Daoy (cell line): ENCODE measurements around the gene TLE2. TPM values are rescaled to one million over a fixed set of nuclear protein-coding genes. Genes with fewer than 3 reads are reported as not detected.
"Not testable (repeated sequence)": the region's sequence is repeated elsewhere in the genome, so short reads cannot be mapped to it uniquely, and the experiment has no call there.

Source experiments
- DNase-seq: peaks from one replicate; pipeline ENCODE4 v3.0.0-alpha.2; 2015; ENCODE audit warnings: low read depth
- total RNA-seq: library from RNA; depleted of rRNA; stranded (reverse); fragments of >200 nt; shearing (Covaris generic); gene quantifications from 2 replicates; pipeline ENCODE4 v1.2.3, GENCODE V29; 2014

The TLE2 gene
- total RNA-seq, 1 experiment from 2014 or later = 1.5 TPM

DNA sequence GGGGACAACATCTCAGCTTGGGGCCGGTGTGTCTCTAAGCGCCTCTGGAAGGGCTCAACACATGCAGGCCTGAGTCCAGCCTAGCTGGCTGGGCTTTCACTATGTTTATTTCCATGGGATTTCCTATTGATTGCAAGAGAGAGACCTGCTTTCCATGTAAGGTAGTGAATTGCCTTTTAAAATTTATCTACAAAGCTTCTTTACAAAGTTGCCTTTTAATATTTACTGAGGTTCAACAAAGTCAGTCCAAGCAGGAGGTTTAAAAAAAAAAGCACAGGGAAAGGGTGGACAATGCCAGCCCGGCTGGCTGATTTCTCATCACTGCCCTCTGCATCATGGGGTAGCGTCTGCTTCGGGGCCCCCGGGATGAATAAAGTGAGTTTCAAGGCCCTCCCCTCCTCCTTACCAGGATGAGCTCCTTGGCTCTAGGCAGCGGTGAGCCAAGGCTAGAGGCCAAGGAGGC is 15.8 kb downstream of the TLE2 start:
- DNase-seq = no peak

DNA sequence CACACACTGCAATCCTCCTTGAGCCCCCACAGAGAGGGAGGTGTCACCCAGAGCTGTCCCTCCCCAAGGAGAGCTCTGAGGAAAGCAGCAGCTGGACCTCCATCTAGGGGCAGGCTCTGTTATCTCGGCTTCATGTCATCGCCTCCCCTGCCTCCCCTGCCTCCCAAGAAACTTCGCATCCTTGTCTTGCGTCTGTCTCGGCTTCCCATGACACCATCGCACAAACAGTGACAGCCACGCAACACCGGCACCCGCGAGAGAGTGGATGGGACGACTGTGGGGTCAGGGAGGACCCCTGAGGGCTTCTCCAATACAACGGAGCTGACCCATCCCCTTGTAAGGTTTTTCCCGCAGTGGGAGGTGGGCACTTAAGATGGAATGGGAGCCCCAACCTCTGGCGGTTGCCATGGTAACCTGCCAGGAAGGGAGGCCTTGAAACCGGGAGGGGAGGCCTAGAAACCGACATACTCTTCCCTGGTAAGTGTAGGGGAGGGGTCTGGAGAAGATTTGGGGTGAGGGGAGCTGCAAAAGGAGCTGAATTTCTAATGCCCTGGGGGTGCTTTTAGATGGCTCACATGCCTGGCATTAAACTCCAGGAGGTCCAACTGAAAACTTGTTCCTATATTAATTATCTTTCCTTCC is 16.3 kb downstream of the TLE2 start:
- no peak for DNase-seq

DNA sequence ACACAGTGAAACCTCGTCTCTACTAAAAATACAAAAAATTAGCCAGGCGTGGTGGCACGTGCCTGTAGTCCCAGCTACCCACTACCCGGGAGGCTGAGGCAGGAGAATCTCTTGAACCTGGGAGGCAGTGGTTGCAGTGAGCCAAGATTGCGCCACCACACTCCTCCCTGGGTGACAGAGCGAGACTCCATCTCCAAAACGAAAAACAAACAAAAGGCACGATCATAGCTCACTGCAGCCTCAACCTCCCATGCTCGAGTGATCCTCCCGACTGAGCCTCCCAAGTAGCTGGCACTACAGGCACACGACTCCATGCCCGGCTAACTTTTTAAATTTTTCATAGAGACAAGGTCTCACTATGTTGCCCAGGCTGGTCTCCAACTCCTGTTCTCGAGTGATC is 17.0 kb downstream of the TLE2 start:
- not testable (repeated sequence) for DNase-seq

DNA sequence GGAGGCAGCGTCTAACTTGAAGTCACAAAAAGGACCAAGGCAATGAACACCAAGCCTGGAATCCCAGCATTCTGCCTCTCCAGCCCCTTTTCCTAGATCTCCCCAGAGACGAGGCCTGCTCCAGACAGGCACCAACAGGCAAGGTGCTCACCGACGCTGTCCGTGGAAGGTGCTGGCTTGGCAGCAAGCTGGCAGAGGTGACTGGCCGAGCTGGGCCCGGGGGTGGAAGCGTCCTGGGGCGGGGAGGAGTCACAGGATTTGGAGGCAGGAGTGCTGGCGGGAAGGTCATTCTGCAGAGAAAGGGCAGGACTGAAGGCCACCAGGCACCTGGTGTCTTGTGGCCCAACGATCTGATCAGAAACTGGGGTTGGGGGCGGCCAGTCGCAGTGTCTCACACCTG is 18.2 kb downstream of the TLE2 start:
- DNase-seq = no peak

DNA sequence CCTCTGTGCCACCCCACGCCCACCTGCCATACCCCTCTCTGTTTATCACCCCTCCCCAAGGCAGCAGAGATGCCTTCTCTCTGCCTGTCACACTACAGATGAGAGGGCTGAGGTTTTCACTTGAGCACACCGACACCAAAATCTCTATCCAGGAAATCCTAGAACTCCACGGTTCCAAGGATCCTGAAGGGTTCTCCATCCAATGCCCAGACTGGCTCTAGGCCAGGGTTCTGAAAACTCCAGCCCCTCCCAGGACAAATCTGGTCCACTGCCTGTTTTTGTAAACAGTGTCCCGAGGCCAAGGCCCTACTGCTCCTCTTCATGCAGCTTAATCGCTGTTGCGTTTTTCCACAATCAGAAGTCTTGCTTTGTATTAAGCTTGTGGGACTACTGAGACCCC is 20.1 kb downstream of the TLE2 start:
- no peak for DNase-seq

DNA sequence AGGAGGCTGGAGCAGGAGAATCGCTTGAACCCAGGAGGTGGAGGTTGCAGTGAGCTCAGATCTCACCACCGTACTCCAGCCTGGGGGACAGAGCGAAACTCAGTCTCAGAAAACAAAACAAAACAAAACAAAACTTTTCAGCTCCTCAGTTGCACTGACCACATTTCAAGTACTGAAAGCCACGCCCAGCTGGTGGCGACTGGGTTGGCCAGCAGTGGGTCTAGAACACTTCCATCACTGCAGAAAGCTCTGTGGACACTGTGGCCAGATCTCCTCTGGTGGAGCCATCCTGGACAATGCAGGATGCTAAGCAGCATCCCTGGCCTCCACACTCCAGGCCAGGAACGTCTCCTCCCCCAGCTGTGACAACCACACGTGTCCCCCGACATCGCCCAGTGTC is 21.1 kb downstream of the TLE2 start:
- DNase-seq = no peak

DNA sequence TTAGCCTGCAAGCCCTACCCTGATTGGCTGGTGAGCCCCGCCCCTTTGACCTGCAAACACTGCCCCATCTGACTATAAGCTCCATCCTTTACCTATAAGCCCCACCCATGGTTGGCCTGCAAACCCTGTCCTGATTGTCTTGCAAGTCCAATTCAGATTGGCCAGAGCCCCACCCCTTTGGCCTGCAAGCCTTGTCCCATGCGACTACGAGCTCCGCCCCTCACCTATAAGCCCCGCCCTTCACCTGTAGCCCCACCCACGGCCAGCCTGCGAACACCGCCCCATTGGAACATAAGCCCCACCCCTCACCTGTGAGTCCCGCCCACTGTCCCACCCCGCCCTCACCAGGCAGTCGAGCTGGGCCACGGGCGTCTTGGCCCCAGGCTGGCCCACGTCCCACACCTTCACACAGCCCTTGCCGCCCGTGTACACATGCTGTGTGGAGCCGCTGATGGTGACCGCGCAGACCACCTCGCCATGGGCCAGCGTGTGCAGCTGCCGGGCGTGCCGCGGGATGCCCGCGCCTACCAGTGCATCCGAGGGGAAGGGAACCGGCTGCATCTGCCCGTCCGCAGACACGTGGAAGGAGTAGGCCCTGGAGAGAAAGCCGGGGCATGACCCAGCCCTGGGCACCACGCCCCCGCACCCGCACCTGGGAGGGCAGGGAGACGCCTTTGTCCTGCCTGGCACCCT is 22.9 kb downstream of the TLE2 start:
- no peak for DNase-seq

DNA sequence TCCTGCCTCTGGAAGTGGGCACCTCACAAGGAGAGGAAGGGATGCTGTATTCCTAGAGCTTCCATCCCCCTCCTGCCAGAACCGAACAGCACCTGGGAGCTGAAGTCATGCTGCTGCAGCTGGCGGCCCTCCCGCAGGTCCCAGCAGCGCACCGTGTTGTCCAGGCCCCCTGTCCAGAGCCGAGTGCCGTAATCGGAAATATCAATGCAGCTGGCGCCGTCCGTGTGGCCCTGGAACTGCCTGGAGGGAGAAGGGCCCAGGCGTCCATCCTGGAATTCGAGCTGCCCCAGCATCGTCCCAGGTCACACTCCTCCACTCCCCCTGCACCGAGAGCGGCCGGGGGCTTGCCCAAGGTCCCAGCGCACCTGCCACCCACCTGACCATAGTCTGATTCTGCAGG is 23.7 kb downstream of the TLE2 start:
- DNase-seq = no peak

DNA sequence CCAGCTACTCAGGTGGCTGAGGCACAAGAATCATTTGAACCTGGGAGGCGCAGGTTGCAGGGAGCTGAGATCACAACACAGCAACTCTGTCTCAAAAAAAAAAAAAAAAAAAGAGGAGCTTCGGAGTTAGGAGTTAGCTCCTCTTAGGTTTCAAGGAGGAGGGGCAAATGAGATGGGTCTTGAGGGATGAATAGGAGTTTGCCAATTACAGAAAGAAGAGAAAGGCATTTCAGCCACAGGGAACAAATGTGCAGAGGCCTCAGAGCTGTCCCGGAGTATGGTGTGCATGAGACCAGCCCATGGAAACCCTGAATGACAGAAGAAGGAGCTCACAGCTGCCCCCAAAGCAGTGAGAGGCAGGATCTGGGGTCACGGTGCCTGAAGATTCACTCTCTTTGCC is 24.6 kb downstream of the TLE2 start:
- no peak for DNase-seq

DNA sequence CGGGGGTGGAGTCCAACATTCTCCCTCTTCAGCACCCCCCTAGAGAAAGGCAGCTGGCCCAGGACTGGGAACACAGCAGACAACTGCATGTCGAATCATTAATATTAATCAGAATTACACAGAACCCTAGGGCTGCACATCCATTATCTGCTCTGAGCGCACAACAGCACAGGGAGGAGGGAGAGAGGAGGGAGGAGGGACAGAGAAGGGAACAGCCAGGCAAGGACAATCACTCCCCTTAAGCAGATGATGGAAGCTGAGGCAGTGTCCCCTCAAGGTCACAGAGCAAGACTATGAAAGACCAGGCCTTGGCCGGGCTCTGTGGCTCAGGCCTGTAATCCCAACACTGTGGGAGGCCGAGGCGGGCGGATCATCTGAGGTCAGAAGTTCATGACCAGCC is 26.0 kb downstream of the TLE2 start:
- DNase-seq = no peak

DNA sequence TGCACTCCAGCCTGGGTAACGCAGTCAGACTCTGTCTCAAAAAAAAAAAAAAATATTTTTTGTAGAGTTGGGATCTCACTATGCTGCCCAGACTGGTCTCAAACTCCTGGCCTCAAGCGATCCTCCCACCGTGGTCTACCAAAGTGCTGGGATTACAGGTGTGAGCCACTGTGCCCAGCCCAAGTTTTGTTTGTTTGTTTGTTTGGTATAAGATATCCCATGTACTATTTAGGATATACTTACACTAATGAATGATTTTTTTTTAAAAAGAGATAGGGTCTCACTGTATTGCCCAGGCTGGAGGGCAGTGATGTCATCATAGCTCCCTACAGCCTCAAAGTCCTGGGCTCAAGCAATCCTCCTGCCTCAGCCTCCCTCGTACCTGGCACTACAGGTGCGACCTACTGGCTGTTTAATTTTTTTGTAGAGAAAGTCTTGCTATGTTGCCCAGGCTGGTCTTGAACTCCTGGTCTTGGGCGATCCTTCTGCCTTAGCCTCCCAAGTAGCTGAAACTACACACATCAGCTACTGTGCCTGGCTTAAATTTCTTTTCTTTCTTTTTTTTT is 27.8 kb downstream of the TLE2 start:
- no peak for DNase-seq

DNA sequence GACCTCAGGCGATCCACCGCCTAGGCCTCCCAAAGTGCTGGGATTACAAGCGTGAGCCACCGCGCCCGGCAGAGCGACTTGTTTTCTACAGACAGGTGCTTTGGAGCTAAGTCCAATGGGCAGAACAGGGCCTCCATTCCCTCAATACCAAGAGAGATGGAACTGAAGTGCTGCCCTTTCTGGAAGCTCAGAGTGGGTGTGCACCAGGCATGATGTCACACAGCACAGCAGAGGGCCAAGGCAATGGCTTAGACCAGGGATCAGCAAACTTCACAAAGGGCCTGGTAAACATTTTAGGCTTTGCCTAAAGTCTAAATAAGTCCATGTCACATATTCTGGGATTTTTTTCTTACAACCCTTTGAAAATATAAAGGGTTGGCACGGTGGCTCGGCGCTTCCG is 30.4 kb downstream of the TLE2 start:
- DNase-seq = no peak

DNA sequence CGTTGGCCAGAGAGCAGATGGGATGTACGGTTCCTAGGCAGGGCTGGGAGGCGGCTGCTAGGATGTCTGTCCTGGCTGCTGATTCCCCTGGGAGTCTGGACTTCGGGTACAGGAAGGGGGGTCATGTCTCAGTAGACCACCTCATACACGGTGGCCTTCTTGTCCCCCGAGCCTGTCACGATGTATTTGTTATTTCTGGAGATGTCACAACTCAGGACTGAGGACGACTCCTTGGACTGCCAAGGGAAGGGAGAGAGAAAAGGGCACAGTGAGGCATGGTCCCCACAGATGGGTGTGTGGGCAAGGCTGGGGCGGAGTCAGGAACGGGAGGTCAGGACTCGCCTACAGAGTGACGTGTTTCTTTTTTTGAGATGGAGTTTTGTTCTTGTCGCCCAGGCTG is 31.4 kb downstream of the TLE2 start:
- DNase-seq = no peak

DNA sequence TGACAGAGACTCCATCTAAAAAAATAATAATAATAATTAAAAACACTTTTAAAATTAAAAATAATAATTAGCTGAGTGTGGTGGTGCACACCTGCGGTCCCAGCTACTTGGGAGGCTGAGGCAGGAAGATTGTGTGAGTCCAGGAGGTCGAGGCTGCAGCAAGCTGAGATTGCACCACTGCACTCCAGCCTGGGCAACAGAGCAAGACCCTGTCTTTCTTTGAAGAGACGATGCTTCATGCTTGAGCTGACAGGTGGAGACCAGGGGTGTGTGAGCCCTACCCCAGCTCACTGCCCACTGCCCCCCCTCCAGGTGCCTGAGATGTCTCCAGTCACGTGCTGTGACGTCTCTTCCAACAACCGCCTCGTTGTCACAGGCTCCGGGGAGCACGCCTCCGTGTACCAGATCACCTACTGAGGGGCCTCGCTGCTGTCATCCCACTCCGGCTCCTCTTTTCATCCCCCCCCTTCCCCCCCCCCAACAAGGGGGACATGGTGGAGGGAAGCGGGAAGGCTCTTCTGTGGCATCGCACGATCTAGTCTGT is 34.4 kb downstream of the TLE2 start:
- no peak for DNase-seq

DNA sequence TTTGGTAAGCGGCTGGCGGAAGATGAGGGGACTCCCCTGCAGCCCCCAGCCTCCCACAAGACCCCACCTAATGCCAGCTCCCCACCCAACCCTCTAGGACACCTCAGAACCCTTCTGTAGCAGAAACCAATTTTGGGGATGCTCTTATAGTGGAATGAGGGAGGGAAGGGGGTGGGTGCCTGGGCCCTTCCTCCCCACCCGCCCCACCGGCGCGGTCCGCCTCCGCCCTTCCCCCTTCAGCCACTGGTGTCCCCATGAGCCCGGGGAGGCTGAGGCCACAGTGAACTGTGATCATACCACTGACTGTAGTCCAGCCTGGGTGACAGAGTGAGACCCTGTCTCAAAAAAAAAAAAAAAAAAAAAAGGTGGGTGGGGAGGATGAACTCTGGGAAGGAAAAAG is 35.5 kb downstream of the TLE2 start:
- DNase-seq = no peak

DNA sequence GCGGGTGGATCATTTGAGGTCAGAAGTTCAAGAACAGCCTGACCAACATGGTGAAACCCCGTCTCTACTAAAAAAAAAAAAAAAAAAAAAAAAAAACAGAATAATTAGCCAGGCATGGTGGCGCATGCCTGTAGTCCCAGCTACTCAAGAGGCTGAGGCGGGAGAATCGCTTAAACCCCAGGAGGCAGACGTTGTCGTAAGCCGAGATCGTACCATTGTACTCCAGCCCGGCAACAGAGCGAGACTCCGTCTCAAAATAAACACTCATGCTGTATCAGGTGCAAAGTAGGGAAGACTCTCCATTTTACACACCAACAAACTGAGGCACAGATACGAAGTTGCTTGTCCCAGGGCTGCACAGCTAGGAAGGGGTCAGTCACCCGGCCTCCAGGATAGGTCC is 36.1 kb downstream of the TLE2 start:
- DNase-seq = no peak

DNA sequence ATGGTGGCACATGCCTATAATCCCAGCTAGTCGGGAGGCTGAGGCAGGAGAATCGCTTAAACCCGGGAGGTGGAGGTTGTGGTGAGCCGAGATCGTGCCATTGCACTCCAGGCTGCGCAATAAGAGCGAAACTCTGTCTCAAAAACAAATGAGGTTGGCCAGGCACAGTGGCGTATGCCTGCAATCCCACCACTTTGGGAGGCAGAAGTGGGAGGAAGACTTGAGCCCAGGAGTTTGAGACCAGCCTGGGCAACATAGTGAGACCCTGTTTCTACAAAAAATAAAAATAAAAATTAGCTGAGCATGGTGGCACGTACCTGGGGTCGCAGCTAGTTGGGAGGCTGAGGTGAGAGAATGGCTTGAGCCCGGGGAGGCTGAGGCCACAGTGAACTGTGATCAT is 36.7 kb downstream of the TLE2 start:
- not testable (repeated sequence) for DNase-seq

DNA sequence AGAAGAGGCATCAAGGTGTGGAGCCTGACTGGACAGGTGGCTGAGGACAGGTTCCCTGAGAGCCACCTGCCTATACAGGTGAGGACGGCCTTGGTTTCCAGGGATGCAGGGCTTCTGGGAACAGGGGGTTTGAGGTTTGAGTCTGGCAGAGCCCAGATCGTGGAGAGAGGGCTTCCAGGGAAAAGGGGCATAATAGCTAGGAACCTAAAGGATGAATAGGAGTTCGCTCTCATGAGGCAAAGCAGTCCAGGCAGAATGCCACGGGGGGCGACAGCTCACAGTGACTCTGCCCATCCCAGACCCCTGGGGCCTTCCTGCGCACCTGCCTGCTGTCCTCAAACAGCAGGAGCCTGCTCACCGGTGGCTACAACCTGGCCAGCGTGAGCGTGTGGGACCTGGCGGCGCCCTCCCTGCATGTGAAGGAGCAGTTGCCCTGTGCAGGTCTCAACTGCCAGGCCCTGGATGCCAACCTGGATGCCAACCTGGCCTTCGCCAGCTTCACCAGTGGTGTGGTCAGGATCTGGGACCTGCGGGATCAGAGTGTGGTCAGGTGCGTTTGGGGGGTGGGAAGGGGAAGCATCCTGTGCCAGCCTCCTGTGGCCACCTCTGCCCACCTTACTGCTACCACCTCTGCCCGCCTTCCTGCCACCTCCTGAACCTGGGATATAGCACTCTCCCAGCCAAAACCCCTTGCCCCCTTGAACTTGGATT is 39.7 kb downstream of the TLE2 start:
- no peak for DNase-seq

DNA sequence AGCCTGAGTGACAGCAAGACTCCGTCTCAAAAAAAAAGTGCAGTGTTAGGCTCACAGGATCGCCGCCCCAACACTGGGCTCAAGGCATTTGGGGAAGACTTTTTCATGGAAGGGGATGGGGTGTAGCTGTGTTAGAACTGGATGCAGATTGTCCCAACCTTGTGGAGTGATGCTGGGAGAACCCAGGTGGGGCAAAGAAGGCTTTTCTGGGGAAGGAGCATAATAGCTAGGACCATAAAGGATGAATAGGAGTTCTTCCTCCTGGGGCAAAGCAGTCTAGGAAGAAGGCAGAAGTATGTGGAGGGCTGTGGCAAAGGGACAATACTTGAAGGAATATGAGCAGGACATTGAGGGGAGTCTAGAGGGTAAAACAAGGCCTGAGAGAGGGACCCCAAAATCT is 40.5 kb downstream of the TLE2 start:
- no peak for DNase-seq

DNA sequence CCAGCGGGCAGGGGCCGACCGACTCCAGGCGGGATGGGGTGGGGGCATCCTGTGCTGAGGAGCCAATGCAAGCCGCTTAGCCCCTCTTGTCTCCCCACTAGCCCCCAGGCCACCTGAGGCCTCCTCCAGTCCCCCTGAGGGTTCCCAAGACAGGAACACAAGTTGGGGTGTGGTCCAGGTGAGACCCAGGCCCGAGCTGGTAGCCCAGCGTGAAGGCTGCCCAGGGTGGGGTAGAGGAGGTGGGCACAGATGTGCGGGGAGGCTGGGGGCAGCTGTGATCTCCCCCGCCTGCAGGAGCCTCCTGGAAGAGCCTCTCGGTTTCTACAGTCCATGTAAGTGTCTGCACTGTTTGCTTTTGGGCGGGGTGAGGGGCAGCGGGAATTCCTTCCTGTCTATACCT is 41.3 kb downstream of the TLE2 start:
- no peak for DNase-seq

DNA sequence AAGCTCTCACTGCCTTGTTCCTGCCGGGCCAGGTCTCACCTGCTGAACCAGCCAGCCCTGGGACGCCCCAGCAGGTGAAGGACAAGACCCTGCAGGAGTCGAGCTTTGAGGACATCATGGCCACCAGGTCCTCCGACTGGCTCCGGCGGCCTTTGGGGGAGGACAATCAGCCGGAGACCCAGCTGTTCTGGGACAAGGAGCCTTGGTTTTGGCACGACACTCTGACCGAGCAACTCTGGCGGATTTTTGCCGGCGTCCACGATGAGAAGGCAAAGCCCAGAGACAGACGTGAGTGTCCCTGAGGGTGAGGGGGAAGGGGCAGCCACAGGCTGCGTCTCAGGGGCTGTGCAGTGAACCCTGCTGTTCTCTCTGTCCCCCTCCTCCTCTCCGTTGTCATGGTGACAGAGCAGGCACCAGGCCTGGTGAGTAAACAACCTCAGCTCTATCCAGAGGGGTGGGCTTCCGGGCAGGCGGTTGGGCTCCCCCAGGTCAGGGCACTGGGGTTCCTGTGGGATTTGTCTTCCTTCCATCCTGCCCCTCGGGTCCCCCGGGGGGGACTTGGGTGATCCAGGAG is 42.0 kb downstream of the TLE2 start:
- no peak for DNase-seq

DNA sequence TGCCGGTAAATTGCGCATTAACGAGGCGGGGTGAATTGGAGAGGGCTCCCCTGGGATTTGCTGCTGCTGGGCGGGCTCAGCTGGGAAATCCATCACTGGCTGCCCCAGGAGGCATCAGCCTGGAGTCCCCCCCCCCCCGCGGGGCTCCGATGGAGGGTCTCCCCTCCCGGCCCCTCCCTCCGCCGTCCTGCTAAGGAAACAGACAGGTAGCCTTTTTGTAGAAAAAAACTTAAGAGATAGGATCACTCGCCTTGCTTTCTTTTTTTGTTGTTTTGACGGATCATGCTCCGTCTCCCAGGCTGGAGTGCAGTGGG is 44.9 kb downstream of the TLE2 start:
- no peak for DNase-seq
